Dermis blood vessel endothelial cell (primary cell): ENCODE results near the gene CATSPER3. TPM values are rescaled to one million over a fixed set of nuclear protein-coding genes. Genes with fewer than 3 reads are reported as not detected.

Experiments used
- DNase-seq: peaks from one replicate; pipeline ENCODE4 v3.0.0; 2010
- total RNA-seq: library from RNA; depleted of rRNA; stranded (reverse); fragments of >200 nt; gene quantifications from 2 replicates; pipeline ENCODE4 v1.2.3, GENCODE V29; 2014

CATSPER3 gene
- total RNA-seq, 1 donor from 2014 or later, result 0.34 TPM

GRCh38 chr5:135046661-135047346 is 79.1 kb downstream of the CATSPER3 start:
- no peak for DNase-seq

- DNase-seq, result no peak
Measured at GRCh38 chr5:135047347-135047695, 79.6 kb downstream of the CATSPER3 start.

GRCh38 chr5:135048286-135048685 is 80.6 kb downstream of the CATSPER3 start:
- no peak for DNase-seq

- no peak for DNase-seq
Measured at GRCh38 chr5:135048930-135049329, 81.2 kb downstream of the CATSPER3 start.

- DNase-seq, result no peak
Measured at GRCh38 chr5:135050244-135050767, 82.6 kb downstream of the CATSPER3 start.

GRCh38 chr5:135051399-135051798 is 83.7 kb downstream of the CATSPER3 start:
- no peak for DNase-seq

GRCh38 chr5:135051872-135052271 is 84.2 kb downstream of the CATSPER3 start:
- no peak for DNase-seq

- no peak for DNase-seq
Measured at GRCh38 chr5:135052511-135053145, 84.9 kb downstream of the CATSPER3 start.

GRCh38 chr5:135053278-135053677 is 85.6 kb downstream of the CATSPER3 start:
- DNase-seq, result no peak

- no peak for DNase-seq
Measured at GRCh38 chr5:135053989-135054388, 86.3 kb downstream of the CATSPER3 start.

- DNase-seq, result no peak
Measured at GRCh38 chr5:135054546-135054945, 86.8 kb downstream of the CATSPER3 start.

GRCh38 chr5:135055396-135055795 is 87.7 kb downstream of the CATSPER3 start:
- DNase-seq, result no peak

- DNase-seq, result no peak
Measured at GRCh38 chr5:135056316-135057030, 88.8 kb downstream of the CATSPER3 start.

GRCh38 chr5:135057233-135057632 is 89.5 kb downstream of the CATSPER3 start:
- no peak for DNase-seq

GRCh38 chr5:135058331-135058732 is 90.6 kb downstream of the CATSPER3 start:
- no peak for DNase-seq

- DNase-seq, result no peak
Measured at GRCh38 chr5:135059000-135059923, 91.6 kb downstream of the CATSPER3 start.

- no peak for DNase-seq
Measured at GRCh38 chr5:135060021-135060420, 92.3 kb downstream of the CATSPER3 start.

GRCh38 chr5:135061001-135061400 is 93.3 kb downstream of the CATSPER3 start:
- DNase-seq, result no peak
